Measurements from ENCODE around the gene CENPB.

DNA sequence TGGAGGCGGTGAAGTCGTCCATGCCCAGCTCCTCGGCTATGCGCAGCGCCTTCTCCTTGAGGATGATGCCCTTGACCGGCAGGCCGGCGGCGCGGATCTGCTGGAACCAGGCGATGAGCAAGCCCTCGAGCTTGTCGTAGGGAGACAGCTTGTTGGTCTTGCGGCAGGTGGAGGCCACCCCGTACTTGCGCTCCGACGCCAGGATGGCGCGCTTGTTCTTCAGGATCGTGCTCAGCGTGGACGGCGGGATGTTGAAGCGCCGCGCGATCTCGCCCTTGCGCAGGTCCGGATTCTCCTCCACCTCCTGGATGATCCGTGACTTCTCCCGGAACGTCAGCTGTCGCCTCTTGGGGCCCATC, 435 bp downstream of the CENPB start:
- TF ChIP-seq POLR2A (IDR thresholded peaks at IDR 0.05) (no peak), POLR2AphosphoS5 (IDR thresholded peaks at IDR 0.05) (no peak)
- TF ChIP-seq, protein P1, sequence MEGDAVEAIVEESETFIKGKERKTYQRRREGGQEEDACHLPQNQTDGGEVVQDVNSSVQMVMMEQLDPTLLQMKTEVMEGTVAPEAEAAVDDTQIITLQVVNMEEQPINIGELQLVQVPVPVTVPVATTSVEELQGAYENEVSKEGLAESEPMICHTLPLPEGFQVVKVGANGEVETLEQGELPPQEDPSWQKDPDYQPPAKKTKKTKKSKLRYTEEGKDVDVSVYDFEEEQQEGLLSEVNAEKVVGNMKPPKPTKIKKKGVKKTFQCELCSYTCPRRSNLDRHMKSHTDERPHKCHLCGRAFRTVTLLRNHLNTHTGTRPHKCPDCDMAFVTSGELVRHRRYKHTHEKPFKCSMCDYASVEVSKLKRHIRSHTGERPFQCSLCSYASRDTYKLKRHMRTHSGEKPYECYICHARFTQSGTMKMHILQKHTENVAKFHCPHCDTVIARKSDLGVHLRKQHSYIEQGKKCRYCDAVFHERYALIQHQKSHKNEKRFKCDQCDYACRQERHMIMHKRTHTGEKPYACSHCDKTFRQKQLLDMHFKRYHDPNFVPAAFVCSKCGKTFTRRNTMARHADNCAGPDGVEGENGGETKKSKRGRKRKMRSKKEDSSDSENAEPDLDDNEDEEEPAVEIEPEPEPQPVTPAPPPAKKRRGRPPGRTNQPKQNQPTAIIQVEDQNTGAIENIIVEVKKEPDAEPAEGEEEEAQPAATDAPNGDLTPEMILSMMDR (IDR thresholded peaks at IDR 0.05), result no peak
